HepG2 (cell line): Measurements from ENCODE around the gene HLCS. TPM values are rescaled to one million over a fixed set of nuclear protein-coding genes. Genes with fewer than 3 reads are reported as not detected.
A peak's percentile ranks its signal among the peaks of the same experiment; 100 is the strongest.

ENCODE experiments used
- ATF1 ChIP-seq: IDR thresholded peaks from 2 replicates; pipeline ENCODE4 v1.6.1; 2016; ENCODE audit warnings: mild to moderate bottlenecking, control low read depth
- CEBPG ChIP-seq: IDR thresholded peaks from 2 replicates; pipeline ENCODE4 v1.6.1; 2016
- LRRFIP1 ChIP-seq: sonication (generic); formaldehyde crosslinking; conservative IDR thresholded peaks from 2 replicates; pipeline ENCODE4 v1.4.0; 2020; ENCODE audit warnings: missing genetic modification reagents
- NFAT5 ChIP-seq: sonication (generic); formaldehyde crosslinking; IDR thresholded peaks from 2 replicates; pipeline ENCODE4 v1.4.0; 2020; ENCODE audit warnings: missing genetic modification reagents
- PHF20 ChIP-seq: sonication (generic); formaldehyde crosslinking; IDR thresholded peaks from 2 replicates; pipeline ENCODE4 v1.5.0; 2020; ENCODE audit warnings: mild to moderate bottlenecking, missing genetic modification reagents
- POLR2G ChIP-seq: fragments of 200-400 bp; formaldehyde crosslinking; IDR thresholded peaks from 2 replicates; pipeline ENCODE4 v1.6.1; 2018; ENCODE audit warnings: mild to moderate bottlenecking, low read depth, low read length, moderate library complexity
- PREB ChIP-seq: sonication (generic); formaldehyde crosslinking; IDR thresholded peaks from 2 replicates; pipeline ENCODE4 v1.4.0; 2020; ENCODE audit warnings: missing genetic modification reagents
- ZFP90 ChIP-seq: sonication (generic); formaldehyde crosslinking; IDR thresholded peaks from 2 replicates; pipeline ENCODE4 v1.8.0; 2022; ENCODE audit warnings: missing genetic modification reagents, mild to moderate bottlenecking, inconsistent platforms, borderline replicate concordance
- ZFYVE20 ChIP-seq: sonication (generic); formaldehyde crosslinking; IDR thresholded peaks from 2 replicates; pipeline ENCODE4 v1.8.0; 2023; ENCODE audit warnings: low read depth, mild to moderate bottlenecking, moderate library complexity, missing genetic modification reagents, borderline replicate concordance
- ZNF234 ChIP-seq: sonication (generic); formaldehyde crosslinking; conservative IDR thresholded peaks from 2 replicates; pipeline ENCODE4 v1.5.1; 2020; ENCODE audit warnings: mild to moderate bottlenecking, missing genetic modification reagents
- ZNF414 ChIP-seq: sonication (generic); formaldehyde crosslinking; IDR thresholded peaks from 2 replicates; pipeline ENCODE4 v1.5.0; 2020; ENCODE audit warnings: missing genetic modification reagents
- ZNF556 ChIP-seq: sonication (generic); formaldehyde crosslinking; IDR thresholded peaks from 2 replicates; pipeline ENCODE4 v1.4.0; 2020; ENCODE audit warnings: mild to moderate bottlenecking, missing genetic modification reagents, borderline replicate concordance
- ZNF710 ChIP-seq: sonication (generic); formaldehyde crosslinking; IDR thresholded peaks from 2 replicates; pipeline ENCODE4 v1.5.0; 2020; ENCODE audit warnings: mild to moderate bottlenecking, missing genetic modification reagents, borderline replicate concordance
- polyA plus RNA-seq, 8 experiments: library from polyadenylated mRNA; depleted of rRNA in 3 of 8; stranded (reverse) in 7 of 8; unstranded in 1 of 8; fragments of >200 nt; fragmentation: Illumina TruSeq in 4 of 8; extraction: Trizol in 4 of 8; gene quantifications; 2 replicates each; pipeline versions ENCODE4 v1.2.1 to v1.2.3, GENCODE V29; 2011 to 2016; ENCODE audit warnings: low read depth in 4 of 8, missing spikeins in 1 of 8, mixed read lengths in 1 of 8; ENCODE audit not compliant: insufficient read depth in 1 of 8
- total RNA-seq, 5 experiments: library from RNA; depleted of rRNA; stranded (reverse); fragments of >200 nt; fragmentation: Illumina TruSeq; extraction: Trizol; gene quantifications; 2 replicates each; pipeline ENCODE4 v1.2.3, GENCODE V29; 2016; ENCODE audit warnings: low read depth in 1 of 5
- TF ChIP-seq, protein P1 (sequence below): fragments of 450-650 bp; IDR thresholded peaks from 2 replicates; pipeline ENCODE4 v1.6.1; 2017

The HLCS gene
- total and polyA plus RNA-seq, 2 of the 13 experiments (the other 11 are each of a cell fraction or from before 2014, with no cell fraction given), result 7.9 to 12.3 TPM

- TF ChIP-seq ZFP90 (no peak; the same call in 1 of the 2 replicates), ZFYVE20 (peak; percentile 47; the same call in 1 of the 2 replicates), LRRFIP1 (CRISPR knock-in tag) (0 out of 2 replicates have a peak, but pooled peaks have one; percentile 18), ZNF556 (CRISPR knock-in tag) (peak; percentile 86; the same call in 1 of the 2 replicates), PREB (CRISPR knock-in tag) (0 out of 2 replicates have a peak, but pooled peaks have one; percentile 17), POLR2G (peak; percentile 84), NFAT5 (CRISPR knock-in tag) (peak; percentile 88), PHF20 (peak; percentile 78; the same call in 1 of the 2 replicates), ZNF234 (CRISPR knock-in tag) (no peak), ZNF710 (CRISPR knock-in tag) (no peak), ZNF414 (CRISPR knock-in tag) (0 out of 2 replicates have a peak, but pooled peaks have one; percentile 48), ATF1 (CRISPR knock-in tag) (no peak), CEBPG (CRISPR knock-in tag) (peak; percentile 5; the same call in 1 of the 2 replicates)
- TF ChIP-seq, protein P1, sequence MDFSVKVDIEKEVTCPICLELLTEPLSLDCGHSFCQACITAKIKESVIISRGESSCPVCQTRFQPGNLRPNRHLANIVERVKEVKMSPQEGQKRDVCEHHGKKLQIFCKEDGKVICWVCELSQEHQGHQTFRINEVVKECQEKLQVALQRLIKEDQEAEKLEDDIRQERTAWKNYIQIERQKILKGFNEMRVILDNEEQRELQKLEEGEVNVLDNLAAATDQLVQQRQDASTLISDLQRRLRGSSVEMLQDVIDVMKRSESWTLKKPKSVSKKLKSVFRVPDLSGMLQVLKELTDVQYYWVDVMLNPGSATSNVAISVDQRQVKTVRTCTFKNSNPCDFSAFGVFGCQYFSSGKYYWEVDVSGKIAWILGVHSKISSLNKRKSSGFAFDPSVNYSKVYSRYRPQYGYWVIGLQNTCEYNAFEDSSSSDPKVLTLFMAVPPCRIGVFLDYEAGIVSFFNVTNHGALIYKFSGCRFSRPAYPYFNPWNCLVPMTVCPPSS, result no peak
These were observed 23.4 kb upstream of the HLCS start (continued) for GRCh38 chr21:36989699-36990507.
